Muscle layer of duodenum (tissue), 2 donors: ENCODE measurements around the gene MSH4.

Experiments used
- H3K27ac ChIP-seq: one replicate; pipeline ENCODE4 v1.7.0; 2013; ENCODE audit warnings: mild to moderate bottlenecking, low read length
- H3K27me3 ChIP-seq: one replicate; pipeline ENCODE4 v1.7.0; 2013; ENCODE audit warnings: low read depth, mild to moderate bottlenecking, control low read depth, low read length
- H3K36me3 ChIP-seq, 2 donors: one replicate each; pipeline ENCODE4 v1.7.0; 2013; ENCODE audit warnings: low read length in 2 of 2, control low read depth in 1 of 2, mild to moderate bottlenecking in 1 of 2; ENCODE audit not compliant: insufficient read depth in 2 of 2, control insufficient read depth in 1 of 2
- H3K4me1 ChIP-seq, 2 donors: one replicate each; pipeline ENCODE4 v1.7.0; 2013; ENCODE audit warnings: low read length in 2 of 2, mild to moderate bottlenecking in 2 of 2, control low read depth in 1 of 2, moderate library complexity in 1 of 2; ENCODE audit not compliant: insufficient read depth in 2 of 2, control insufficient read depth in 1 of 2
- H3K4me3 ChIP-seq, 2 donors: one replicate each; pipeline ENCODE4 v1.7.0; 2013; ENCODE audit warnings: low read length in 2 of 2, low read depth in 1 of 2, mild to moderate bottlenecking in 1 of 2
- H3K9me3 ChIP-seq, 2 donors: one replicate each; pipeline ENCODE4 v1.7.0; 2013; ENCODE audit warnings: low read length in 2 of 2, control low read depth in 1 of 2, mild to moderate bottlenecking in 1 of 2; ENCODE audit not compliant: control insufficient read depth in 1 of 2
- donor health status: healthy.

The MSH4 gene

GRCh38 chr1:75950176-75950575 lies 153.5 kb downstream of the MSH4 start:
- H3K9me3 ChIP-seq = peaks cover 0 to 5% of the 10 kb centered on the region in 2 donors
- H3K4me3 ChIP-seq = no peak overlapping the region
- H3K27me3 ChIP-seq = no peaks in the 10 kb centered on the region
- no peak overlapping the region for H3K27ac ChIP-seq
- no peaks in the 10 kb centered on the region for H3K36me3 ChIP-seq
- no peaks in the 10 kb centered on the region for H3K4me1 ChIP-seq

DNA sequence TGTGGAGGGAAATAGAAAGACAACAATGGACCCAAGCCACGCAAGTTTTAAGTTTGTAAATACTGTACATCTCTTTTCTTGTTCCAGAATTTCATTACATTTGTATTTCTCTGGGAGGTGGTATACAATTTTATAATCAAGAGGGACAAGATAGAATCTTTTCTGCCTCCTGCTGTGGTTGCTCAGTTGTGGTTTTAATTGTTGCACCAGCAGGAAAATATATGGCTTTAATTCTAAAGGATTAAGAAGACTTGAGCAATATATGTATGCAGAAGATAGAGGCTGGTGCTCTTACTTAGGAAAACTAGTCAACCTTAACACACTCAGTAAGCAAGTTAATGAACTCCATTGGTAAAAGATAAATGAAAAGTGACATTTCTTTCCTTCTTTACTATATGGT lies 155.3 kb downstream of the MSH4 start:
- Histone ChIP-seq H3K27ac (no peak overlapping the region), H3K36me3 (no peaks in the 10 kb centered on the region), H3K9me3 (no peaks in the 10 kb centered on the region), H3K4me1 (no peaks in the 10 kb centered on the region), H3K4me3 (no peak overlapping the region), H3K27me3 (no peaks in the 10 kb centered on the region)

DNA sequence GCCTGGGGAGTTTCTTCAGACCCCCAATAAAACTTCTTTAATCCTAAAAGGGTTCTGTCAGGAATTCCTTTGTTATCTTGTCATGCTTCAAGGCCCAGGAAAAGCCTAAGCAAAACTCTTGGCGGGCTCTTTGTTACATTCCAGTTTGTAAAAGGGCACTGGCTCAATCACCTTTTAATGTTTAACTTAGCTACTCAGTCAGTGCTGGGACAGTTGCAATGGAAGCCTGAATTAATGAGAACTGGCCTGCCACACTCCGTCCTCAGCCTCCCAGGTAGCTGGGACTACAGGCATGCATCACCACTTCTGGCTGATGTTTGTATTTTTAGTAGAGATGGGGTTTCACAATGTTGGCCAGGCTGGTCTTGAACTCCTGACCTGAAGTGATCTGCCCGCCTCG lies 156.8 kb downstream of the MSH4 start:
- no peaks in the 10 kb centered on the region for H3K4me1 ChIP-seq
- no peaks in the 10 kb centered on the region for H3K27me3 ChIP-seq
- no peaks in the 10 kb centered on the region for H3K36me3 ChIP-seq
- no peaks in the 10 kb centered on the region for H3K9me3 ChIP-seq
- no peak overlapping the region for H3K27ac ChIP-seq
- H3K4me3 ChIP-seq = no peak overlapping the region

DNA sequence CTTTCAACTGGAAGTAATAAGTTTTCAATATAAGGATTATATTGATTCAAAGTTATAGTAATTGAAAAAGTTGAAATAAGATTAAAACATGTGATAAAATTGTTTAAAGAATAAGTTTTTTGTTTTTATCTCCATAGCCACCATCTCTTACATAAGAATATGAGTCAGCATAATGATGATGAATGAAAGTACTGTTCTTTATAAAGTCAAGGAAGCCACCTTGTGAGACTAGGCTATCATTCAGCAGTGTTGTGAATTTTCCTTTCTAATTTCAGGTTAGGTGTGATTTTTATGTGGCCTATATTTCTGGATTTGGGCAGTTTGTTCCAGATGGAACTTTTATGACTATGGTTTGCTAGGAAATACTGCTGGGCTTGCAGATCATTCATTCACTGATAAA lies 157.9 kb downstream of the MSH4 start:
- no peak overlapping the region for H3K4me3 ChIP-seq
- no peaks in the 10 kb centered on the region for H3K27me3 ChIP-seq
- H3K9me3 ChIP-seq = no peaks in the 10 kb centered on the region
- no peak overlapping the region for H3K27ac ChIP-seq
- H3K4me1 ChIP-seq = no peaks in the 10 kb centered on the region
- no peaks in the 10 kb centered on the region for H3K36me3 ChIP-seq
